Neutrophil (primary cell): ENCODE data around the gene DCTN3.
A peak's percentile ranks its signal among the peaks of the same experiment; 100 is the strongest.

Experiments
- H3K27ac ChIP-seq: fragments of 200-600 bp; sonication (generic); 2 replicates; pipeline ENCODE4 v1.5.1; 2016; ENCODE audit warnings: mild to moderate bottlenecking, moderate library complexity
- H3K27me3 ChIP-seq: fragments of 200-600 bp; sonication (generic); 2 replicates; pipeline ENCODE4 v1.6.0; 2016; ENCODE audit warnings: mild to moderate bottlenecking
- H3K36me3 ChIP-seq: fragments of 200-600 bp; sonication (generic); 2 replicates; pipeline ENCODE4 v1.5.1; 2017
- H3K4me1 ChIP-seq, 2 experiments: fragments of 200-600 bp in 1 of 2; sonication (generic) in 1 of 2; 1 replicate in 1 of 2; 2 replicates in 1 of 2; pipeline versions ENCODE4 v1.5.1 to v1.6.1; 2013 to 2016; ENCODE audit warnings: low read depth in 1 of 2, low read length in 1 of 2, mild to moderate bottlenecking in 1 of 2, moderate library complexity in 1 of 2; ENCODE audit not compliant: control insufficient read depth in 1 of 2, insufficient read depth in 1 of 2
- H3K4me3 ChIP-seq, 2 experiments: fragments of 200-600 bp in 1 of 2; sonication (generic) in 1 of 2; 1 replicate in 1 of 2; 2 replicates in 1 of 2; pipeline ENCODE4 v1.5.1; 2013 to 2016; ENCODE audit warnings: low read depth in 1 of 2, low read length in 1 of 2, mild to moderate bottlenecking in 1 of 2, moderate library complexity in 1 of 2
- H3K9me3 ChIP-seq: fragments of 200-600 bp; sonication (generic); 2 replicates; pipeline ENCODE4 v1.5.1; 2016
- CTCF ChIP-seq: fragments of 200-600 bp; sonication (generic); IDR thresholded peaks from 2 replicates; pipeline ENCODE4 v1.5.1; 2016; ENCODE audit warnings: antibody characterized with exemption

DCTN3 gene

GRCh38 chr9:34623374-34624235 is 3.3 kb upstream of the DCTN3 start:
- peaks cover 78% of the 10 kb centered on the region for H3K27me3 ChIP-seq

GRCh38 chr9:34615132-34615531 is 5.2 kb downstream of the DCTN3 start:
- no peaks in the 10 kb centered on the region for H3K27me3 ChIP-seq
- H3K4me1 ChIP-seq: peaks cover 29 to 34% of the 10 kb centered on the region in 2 experiments
- H3K27ac ChIP-seq: no peak overlapping the region
- H3K4me3 ChIP-seq: no peak overlapping the region
- no peak for TF ChIP-seq CTCF
- H3K36me3 ChIP-seq: peaks cover 54% of the 10 kb centered on the region
- no peaks in the 10 kb centered on the region for H3K9me3 ChIP-seq

More at GRCh38 chr9:34623374-34624235, 3.3 kb upstream of the DCTN3 start:
- H3K9me3 ChIP-seq: no peaks in the 10 kb centered on the region
- H3K36me3 ChIP-seq: peaks cover 3% of the 10 kb centered on the region
- TF ChIP-seq CTCF: no peak
- H3K4me3 ChIP-seq: no peak overlapping the region
- peaks cover 23 to 24% of the 10 kb centered on the region in 2 experiments for H3K4me1 ChIP-seq
- H3K27ac ChIP-seq: no peak overlapping the region

GRCh38 chr9:34612788-34613390 is 7.4 kb downstream of the DCTN3 start:
- Histone ChIP-seq H3K9me3 (no peaks in the 10 kb centered on the region), H3K4me1 (peaks cover 19 to 23% of the 10 kb centered on the region in 2 experiments), H3K27ac (peak overlapping the region; percentile 88), H3K27me3 (peaks cover under 1% of the 10 kb centered on the region), H3K36me3 (peaks cover 43% of the 10 kb centered on the region), H3K4me3 (peak overlapping the region; percentile 76 to 77)
- peak; percentile 70 for TF ChIP-seq CTCF

GRCh38 chr9:34611811-34612787 is 8.2 kb downstream of the DCTN3 start, which contains the start of gene RPP25L:
Gene RPP25L (minus strand): TSS chr9:34612097. CDS start chr9:34611296, 801 bp downstream.
- Histone ChIP-seq H3K4me1 (peaks cover 19 to 23% of the 10 kb centered on the region in 2 experiments), H3K27ac (peak within 1 kb of the TSS; percentile 88), H3K4me3 (peak within 1 kb of the TSS; percentile 76 to 77), H3K27me3 (peaks cover 8% of the 10 kb centered on the region), H3K9me3 (no peaks in the 10 kb centered on the region), H3K36me3 (peaks cover 36% of the 10 kb centered on the region)
- TF ChIP-seq CTCF: peak; percentile 65

- TF ChIP-seq CTCF: no peak
- H3K9me3 ChIP-seq: no peaks in the 10 kb centered on the region
- peaks cover 28% of the 10 kb centered on the region for H3K36me3 ChIP-seq
- H3K4me3 ChIP-seq: peak overlapping the region; percentile 76 to 77
- H3K27me3 ChIP-seq: peaks cover 15% of the 10 kb centered on the region
- peak overlapping the region; percentile 88 for H3K27ac ChIP-seq
- H3K4me1 ChIP-seq: peaks cover 19 to 23% of the 10 kb centered on the region in 2 experiments
Observed at GRCh38 chr9:34611251-34611810, 9.0 kb downstream of the DCTN3 start.
